Dermis microvascular lymphatic vessel endothelial cell (primary cell): ENCODE results near the gene MAG. TPM values are rescaled to one million over a fixed set of nuclear protein-coding genes. Genes with fewer than 3 reads are reported as not detected.
"Not testable (repeated sequence)": the region's sequence is repeated elsewhere in the genome, so short reads cannot be mapped to it uniquely, and the experiment has no call there.

Source experiments
- DNase-seq, 2 donors: peaks; one replicate each; pipeline versions ENCODE4 v3.0.0 to v3.0.0-alpha.2; 2010; ENCODE audit warnings: low read depth in 2 of 2
- total RNA-seq: library from RNA; depleted of rRNA; stranded (reverse); fragments of >200 nt; gene quantifications from 2 replicates; pipeline ENCODE4 v1.2.1, GENCODE V29; 2014

The MAG gene
- total RNA-seq, 1 donor from 2014 or later: not detected

GRCh38 chr19:35358834-35359233, 66.9 kb downstream of the MAG start:
- DNase-seq: not testable (repeated sequence)

GRCh38 chr19:35359395-35359794, 67.4 kb downstream of the MAG start:
- not testable (repeated sequence) for DNase-seq

GRCh38 chr19:35360081-35360480, 68.1 kb downstream of the MAG start:
- not testable (repeated sequence) for DNase-seq

GRCh38 chr19:35360880-35361420, 69.0 kb downstream of the MAG start:
- DNase-seq: no peak

- no peak for DNase-seq
Measured at GRCh38 chr19:35362261-35363000, 70.5 kb downstream of the MAG start.

GRCh38 chr19:35363001-35363590, 71.1 kb downstream of the MAG start:
- DNase-seq: no peak

Other genes with a start within 250 kb of the MAG start
- not detected in 2 replicates for gene FXYD3, start 176.3 kb upstream of the MAG start, total RNA-seq
- gene LGI4, start 157.1 kb upstream of the MAG start, total RNA-seq: not detected in 2 replicates
- gene FXYD1, start 153.3 kb upstream of the MAG start, total RNA-seq: not detected in 2 replicates
- not detected in 2 replicates for gene FXYD7, start 148.9 kb upstream of the MAG start, total RNA-seq
- 17.1 and 22.4 TPM in 2 replicates for gene FXYD5, start 137.4 kb upstream of the MAG start, total RNA-seq
- gene FAM187B, start 63.4 kb upstream of the MAG start, total RNA-seq: not detected in 2 replicates
- gene LSR, start 43.2 kb upstream of the MAG start, total RNA-seq: 0.25 and 0.26 TPM in 2 replicates
- gene USF2, start 23.2 kb upstream of the MAG start, total RNA-seq: 32.6 and 51.1 TPM in 2 replicates
- under 0.01 and 0.26 TPM in 2 replicates for gene HAMP, start 9.6 kb upstream of the MAG start, total RNA-seq
- 0.13 and 0.38 TPM in 2 replicates for gene CD22, start 37.0 kb downstream of the MAG start, total RNA-seq
- gene FFAR1, start 55.7 kb downstream of the MAG start, total RNA-seq: not detected in 2 replicates
- gene FFAR3, start 66.3 kb downstream of the MAG start, total RNA-seq: not detected in 2 replicates
- gene GPR42, start 78.9 kb downstream of the MAG start, total RNA-seq: not detected in 2 replicates
- gene FFAR2, start 156.1 kb downstream of the MAG start, total RNA-seq: not detected in 2 replicates
- not detected in 2 replicates for gene KRTDAP, start 198.3 kb downstream of the MAG start, total RNA-seq
- not detected in 2 replicates for gene DMKN, start 221.5 kb downstream of the MAG start, total RNA-seq
- not detected in 2 replicates for gene SBSN, start 236.2 kb downstream of the MAG start, total RNA-seq
- gene GAPDHS, start 241.3 kb downstream of the MAG start, total RNA-seq: not detected in 2 replicates